DLD1 (cell line): ENCODE results near the gene ADGRB3.
"Not testable (repeated sequence)": the region's sequence is repeated elsewhere in the genome, so short reads cannot be mapped to it uniquely, and the experiment has no call there.

ENCODE experiments used
- in situ Hi-C: cut with HindIII; loops from 2 replicates; pipeline ENCODE4 v1.10.0; 2017; ENCODE audit warnings: low sequenced_read_pairs

The ADGRB3 gene

GRCh38 chr6:68912805-68913204 lies 277.7 kb downstream of the ADGRB3 start:
- in situ Hi-C loops, result not testable (repeated sequence)

- in situ Hi-C loops, result no loop called here
These were observed 280.5 kb downstream of the ADGRB3 start for GRCh38 chr6:68915586-68915985.

DNA sequence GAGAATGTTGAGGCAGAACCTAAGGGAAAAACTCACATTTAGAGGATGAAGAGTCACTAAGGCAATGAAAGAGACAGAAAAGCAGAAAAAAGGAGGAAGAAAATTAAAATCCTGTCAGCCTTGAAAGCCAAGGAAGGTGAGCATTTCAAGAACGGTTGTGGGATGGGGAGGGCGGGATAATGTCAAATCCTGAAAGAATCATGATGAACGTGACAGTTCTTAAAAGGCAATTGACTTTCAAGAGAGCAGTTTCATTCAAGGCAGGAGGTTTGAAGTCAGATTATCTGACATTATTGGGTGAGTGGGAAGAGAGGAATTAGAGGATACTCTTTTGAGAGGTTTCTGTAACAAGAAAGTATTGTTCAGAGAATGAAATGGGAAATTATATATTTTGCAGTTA lies 284.5 kb downstream of the ADGRB3 start:
- in situ Hi-C loops, result no loop called here

GRCh38 chr6:68941345-68941744 lies 306.3 kb downstream of the ADGRB3 start:
- in situ Hi-C loops, result no loop called here

DNA sequence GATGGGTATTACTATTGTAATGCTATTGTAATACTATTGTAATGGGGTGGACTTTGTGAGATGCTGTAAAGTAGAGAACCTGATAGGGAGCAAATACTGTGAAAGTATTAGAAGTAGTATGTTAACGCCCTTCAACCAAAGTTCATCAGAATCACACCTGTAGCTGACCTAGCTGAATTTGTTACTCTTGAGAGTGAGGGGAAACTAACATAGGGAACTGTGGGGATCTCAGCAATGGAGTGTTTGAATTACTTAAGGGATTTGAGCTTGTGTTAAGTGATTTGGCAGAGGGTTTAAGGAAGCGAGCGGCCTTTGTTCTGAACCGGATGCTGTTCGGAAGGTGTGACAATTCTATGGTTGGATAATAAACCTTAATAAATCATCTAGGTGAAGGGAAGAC lies 312.6 kb downstream of the ADGRB3 start:
- in situ Hi-C loops, result no loop called here

DNA sequence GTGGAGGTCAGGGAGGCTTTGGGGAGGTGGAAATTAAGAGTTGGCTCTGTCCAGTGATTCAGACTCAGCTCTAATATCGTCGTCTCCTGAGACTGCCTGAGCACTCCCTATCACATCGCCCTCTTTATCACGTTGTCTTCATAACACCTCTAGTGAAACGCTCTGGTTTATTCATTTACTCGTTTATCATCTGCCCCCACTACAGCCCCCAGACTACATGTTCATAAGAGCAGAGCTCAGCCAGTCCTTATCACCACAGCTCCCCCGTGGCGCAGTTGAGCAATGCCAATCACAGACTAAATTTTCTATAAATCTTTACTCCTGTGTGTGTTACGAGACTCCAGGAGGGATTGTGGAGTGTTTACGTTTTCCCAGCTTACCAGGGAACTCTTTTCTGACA lies 316.2 kb downstream of the ADGRB3 start:
- in situ Hi-C loops, result no loop called here

- in situ Hi-C loops, result no loop called here
These were observed 323.2 kb downstream of the ADGRB3 start for GRCh38 chr6:68958327-68958726.

DNA sequence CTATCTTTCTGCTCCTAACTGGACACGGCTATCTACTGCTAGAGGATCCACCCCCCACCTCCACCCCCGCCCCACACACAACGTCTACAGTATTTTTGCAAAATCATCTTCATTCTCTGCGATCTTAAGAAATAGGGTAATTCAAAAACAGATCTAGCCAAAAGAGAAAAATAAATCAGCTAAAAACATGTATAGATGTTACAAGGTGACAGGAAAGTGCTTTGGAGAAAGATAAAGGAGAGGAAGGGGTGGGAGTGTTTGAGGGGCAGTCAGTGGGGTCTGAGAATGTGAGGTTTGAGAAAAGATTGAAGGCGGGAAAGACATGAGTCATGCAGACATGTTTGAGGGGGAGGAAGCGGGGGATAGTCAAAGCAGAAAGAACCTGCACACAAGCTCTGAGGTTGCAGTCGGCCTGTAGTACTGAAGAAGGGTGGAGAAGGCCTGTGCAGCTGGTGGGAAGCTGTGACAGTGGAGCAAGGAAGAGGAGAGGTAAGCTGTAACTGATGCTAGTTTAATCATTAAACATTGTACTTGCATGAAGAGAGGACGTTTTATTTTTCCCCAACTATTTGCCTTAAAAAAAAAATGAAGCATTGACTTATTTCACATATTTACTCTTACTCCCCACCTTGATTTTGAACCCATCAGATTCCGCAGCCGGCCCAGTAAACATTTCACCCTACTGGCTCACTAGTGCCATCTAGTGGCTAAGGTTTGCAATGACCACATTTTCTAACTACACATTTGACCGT lies 332.6 kb downstream of the ADGRB3 start:
- in situ Hi-C loops, result no loop called here

- in situ Hi-C loops, result no loop called here
These were observed 333.2 kb downstream of the ADGRB3 start for GRCh38 chr6:68968301-68968649.

- in situ Hi-C loops, result no loop called here
These were observed 338.0 kb downstream of the ADGRB3 start for GRCh38 chr6:68973066-68973465.

GRCh38 chr6:68975064-68975463 lies 340.0 kb downstream of the ADGRB3 start:
- in situ Hi-C loops, result no loop called here

DNA sequence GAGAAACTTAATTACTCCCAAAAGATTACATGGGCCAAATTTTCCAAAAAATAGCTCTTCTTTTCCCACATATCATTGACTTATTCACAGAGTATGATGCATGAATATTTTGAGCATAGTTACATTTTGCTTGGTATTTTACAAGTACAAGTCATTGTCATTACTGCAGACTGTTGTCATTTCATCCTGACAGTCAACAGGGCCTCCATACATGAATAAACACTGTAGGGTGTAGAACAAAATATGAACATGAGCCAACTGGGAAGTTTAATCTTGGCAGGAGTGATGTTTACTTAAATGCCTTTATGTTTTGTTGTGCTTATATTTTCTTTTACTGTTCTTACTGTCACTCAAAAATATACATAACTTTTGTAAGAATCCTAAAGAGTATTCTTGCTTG lies 340.7 kb downstream of the ADGRB3 start:
- in situ Hi-C loops, result no loop called here

- in situ Hi-C loops, result no loop called here
These were observed 341.2 kb downstream of the ADGRB3 start for GRCh38 chr6:68976260-68976659.

- in situ Hi-C loops, result no loop called here
These were observed 343.3 kb downstream of the ADGRB3 start for GRCh38 chr6:68978411-68978810.

DNA sequence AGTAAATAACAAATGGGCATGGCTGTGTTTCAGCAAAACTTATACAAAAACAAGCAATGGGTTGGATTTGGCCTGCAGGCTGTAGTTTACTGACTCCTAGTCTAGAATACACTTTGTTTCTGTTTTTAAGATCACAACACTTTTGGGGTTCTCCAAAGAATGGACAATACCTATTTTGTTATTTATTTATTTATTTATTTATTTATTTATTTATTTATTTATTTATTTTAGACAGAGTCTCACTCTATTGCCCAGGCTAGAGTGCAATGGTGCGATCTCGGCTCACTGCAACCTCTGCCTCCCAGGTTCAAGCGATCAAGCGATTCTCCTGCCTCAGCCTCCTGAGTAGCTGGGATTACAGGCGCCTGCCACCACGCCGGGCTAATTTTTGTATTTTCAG lies 346.6 kb downstream of the ADGRB3 start:
- in situ Hi-C loops, result not testable (repeated sequence)

DNA sequence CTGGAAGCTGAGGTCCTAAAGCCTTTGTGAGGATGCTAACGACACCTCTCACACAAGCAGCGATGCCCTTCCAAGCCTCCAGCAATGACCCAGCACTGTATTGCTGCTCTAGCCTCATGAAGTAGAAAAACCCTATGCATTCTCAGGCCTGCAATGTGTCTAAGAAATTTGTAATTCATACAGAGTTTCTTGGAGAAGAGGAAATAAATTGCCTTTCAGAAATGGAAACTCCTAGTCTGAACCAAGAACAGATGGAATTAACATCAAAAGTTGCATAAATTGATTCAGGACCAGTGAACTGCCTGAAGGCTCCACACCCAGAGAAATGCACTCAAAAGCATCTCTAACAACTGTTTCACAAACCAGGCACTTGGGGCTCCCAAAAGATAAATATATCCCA lies 353.6 kb downstream of the ADGRB3 start:
- in situ Hi-C loops, result no loop called here

DNA sequence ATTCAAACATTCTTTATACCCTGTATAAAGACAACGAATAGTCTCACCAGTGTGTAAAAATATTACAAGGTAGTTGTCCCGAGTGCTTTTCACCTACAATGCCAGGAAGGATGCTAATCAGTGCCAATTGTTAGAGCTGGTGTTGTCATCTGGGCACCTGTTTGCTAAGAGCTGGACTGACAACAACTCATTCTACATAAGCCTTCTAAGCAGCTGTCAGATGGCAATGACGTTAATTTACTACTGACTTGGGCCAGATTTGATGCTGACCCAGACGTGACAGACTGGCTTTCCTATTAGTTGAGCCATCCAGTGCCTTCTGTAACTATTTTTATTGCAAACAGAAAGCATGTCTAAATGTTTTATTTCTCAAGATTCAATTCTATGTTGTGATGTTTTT lies 355.2 kb downstream of the ADGRB3 start:
- in situ Hi-C loops, result no loop called here

DNA sequence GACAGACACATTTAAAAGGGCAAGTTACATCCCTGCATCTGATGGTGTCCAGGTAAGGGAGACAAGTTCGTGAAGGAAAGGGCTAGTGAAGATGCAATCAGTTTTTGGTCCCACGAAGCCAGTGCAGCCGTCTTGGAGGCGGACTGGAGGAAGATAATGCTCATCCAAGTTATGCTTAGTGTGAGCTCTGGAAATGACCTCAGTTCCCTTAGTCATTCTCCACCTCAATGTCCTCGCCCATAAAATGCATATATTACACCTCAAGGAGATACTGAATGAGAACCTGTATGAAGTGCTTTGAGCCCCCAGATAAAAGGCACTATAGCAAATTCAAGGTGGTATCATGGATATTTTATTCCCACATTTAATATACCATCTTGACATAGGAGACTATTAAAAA lies 358.8 kb downstream of the ADGRB3 start:
- in situ Hi-C loops, result no loop called here

GRCh38 chr6:68994521-68994920 lies 359.4 kb downstream of the ADGRB3 start:
- in situ Hi-C loops, result no loop called here

GRCh38 chr6:69005199-69005598 lies 370.1 kb downstream of the ADGRB3 start:
- in situ Hi-C loops, result no loop called here

DNA sequence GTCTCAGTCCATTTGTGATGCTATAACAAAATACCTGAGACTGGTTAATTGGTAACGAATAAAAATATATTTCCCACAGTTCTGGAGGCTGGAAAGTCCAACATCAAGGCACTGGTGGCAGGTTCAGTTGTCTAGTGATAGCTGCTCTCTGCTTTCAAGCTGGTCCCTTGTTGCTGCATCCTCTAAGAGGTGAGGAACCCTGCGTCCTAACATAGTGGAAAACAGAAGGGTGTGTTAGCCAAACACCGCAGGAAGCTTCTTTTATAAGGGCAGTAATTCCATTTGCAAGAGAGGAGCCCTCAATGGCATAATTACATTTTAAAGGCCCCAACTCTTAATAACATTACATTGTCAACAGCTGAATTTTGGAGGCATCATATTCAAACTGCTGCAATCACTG lies 372.7 kb downstream of the ADGRB3 start:
- in situ Hi-C loops, result no loop called here

DNA sequence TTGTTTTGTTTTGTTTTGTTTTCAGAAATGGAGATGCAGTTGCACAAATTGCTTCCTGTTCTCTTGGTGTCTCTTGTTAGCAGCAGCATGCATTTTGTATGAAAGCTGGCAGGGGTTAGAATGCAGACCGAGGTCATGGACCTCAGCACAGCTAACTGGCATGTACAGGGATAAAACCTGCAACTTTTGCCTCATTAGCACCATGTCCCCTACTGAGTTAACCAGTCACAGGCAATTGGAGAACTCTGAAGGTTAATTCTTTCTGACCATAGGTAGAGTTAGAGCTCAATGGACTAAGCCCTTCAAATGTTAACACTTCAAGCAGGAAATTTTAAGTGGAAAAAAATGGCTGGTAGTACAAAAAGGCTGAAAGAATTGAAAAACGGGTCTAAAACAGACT lies 377.1 kb downstream of the ADGRB3 start:
- in situ Hi-C loops, result no loop called here

DNA sequence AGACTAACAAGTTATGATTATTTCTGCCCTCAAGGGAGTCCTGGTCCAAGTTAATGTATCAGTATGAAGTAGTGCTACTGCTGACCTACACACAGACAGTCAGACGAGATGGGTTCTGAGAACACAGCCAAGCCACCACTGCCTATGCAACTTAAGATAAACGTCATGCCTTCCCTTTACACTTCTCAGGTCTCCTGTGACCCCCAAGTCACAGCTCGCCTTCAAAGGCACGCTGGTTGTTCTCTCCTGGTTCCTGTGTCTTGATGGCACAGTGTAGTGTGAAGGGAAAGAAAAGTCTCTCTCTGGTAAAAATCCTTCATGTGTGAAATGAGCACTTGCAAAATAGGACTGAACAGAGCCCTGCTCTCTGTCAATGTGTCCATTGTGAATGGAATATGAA lies 377.8 kb downstream of the ADGRB3 start:
- in situ Hi-C loops, result no loop called here
